HEK293 (cell line): ENCODE results near the gene ALAD.
"Not testable (repeated sequence)": the region's sequence is repeated elsewhere in the genome, so short reads cannot be mapped to it uniquely, and the experiment has no call there.

ENCODE experiments used
- CTCF ChIA-PET: fragments of 350-600 bp; formaldehyde crosslinking; extraction: SDS; loops from one replicate; lab custom pipeline; 2021; ENCODE audit warnings: antibody characterized with exemption; lab: Yijun Ruan, JAX
- POLR2A ChIA-PET: fragments of 300-600 bp; formaldehyde crosslinking; extraction: SDS; loops from one replicate; lab custom pipeline; 2020; ENCODE audit warnings: antibody characterized with exemption, inconsistent platforms; lab: Yijun Ruan, JAX
- H3K27ac ChIP-seq: fragments of 200-500 bp; sonication (Bioruptor generic); 2 replicates; pipeline ENCODE4 v1.5.1; 2014; ENCODE audit warnings: low read depth, low read length, control low read depth, inconsistent platforms; ENCODE audit errors: extremely low read depth
- H3K36me3 ChIP-seq, 2 experiments: fragments of 200-500 bp in 1 of 2; sonication (Bioruptor generic) in 1 of 2; 1 replicate in 1 of 2; 2 replicates in 1 of 2; pipeline ENCODE4 v1.5.1; 2014 to 2017; ENCODE audit warnings: inconsistent platforms in 2 of 2, low read length in 2 of 2; ENCODE audit not compliant: control insufficient read depth in 2 of 2, insufficient read depth in 1 of 2
- H3K4me1 ChIP-seq: fragments of 200-500 bp; sonication (Bioruptor generic); 2 replicates; pipeline ENCODE4 v1.5.1; 2014; ENCODE audit warnings: mild to moderate bottlenecking, low read length, inconsistent platforms; ENCODE audit not compliant: control insufficient read depth, insufficient read depth
- H3K4me3 ChIP-seq: 2 replicates; pipeline ENCODE4 v1.5.1; 2011; ENCODE audit warnings: low read depth, mild to moderate bottlenecking, control low read depth, low read length, moderate library complexity
- H3K9me3 ChIP-seq: fragments of 200-500 bp; sonication (Bioruptor generic); 2 replicates; pipeline ENCODE4 v1.5.1; 2014; ENCODE audit warnings: low read depth, low read length, inconsistent platforms; ENCODE audit not compliant: control insufficient read depth, insufficient read depth
- GLIS2 ChIP-seq: fragments of 450-650 bp; formaldehyde crosslinking; IDR thresholded peaks from 2 replicates; pipeline ENCODE4 v1.5.1; 2016; ENCODE audit warnings: missing biosample characterization, missing genetic modification characterization
- HOXC10 ChIP-seq: sonication (generic); formaldehyde crosslinking; IDR thresholded peaks from 2 replicates; pipeline ENCODE4 v1.8.1; 2023; ENCODE audit warnings: mild to moderate bottlenecking, missing genetic modification reagents
- TRIM28 ChIP-seq: IDR thresholded peaks from 2 replicates; pipeline ENCODE4 v1.6.1; 2011; ENCODE audit warnings: low read length, control low read depth, borderline replicate concordance
- ZBTB48 ChIP-seq: fragments of 450-650 bp; formaldehyde crosslinking; IDR thresholded peaks from 2 replicates; pipeline ENCODE4 v1.5.1; 2016; ENCODE audit warnings: missing biosample characterization, missing genetic modification characterization
- ZBTB7A ChIP-seq: fragments of 450-650 bp; formaldehyde crosslinking; IDR thresholded peaks from 2 replicates; pipeline ENCODE4 v1.5.1; 2016; ENCODE audit warnings: low read depth, missing biosample characterization, missing genetic modification characterization
- ZFP69B ChIP-seq: fragments of 450-650 bp; formaldehyde crosslinking; IDR thresholded peaks from 2 replicates; pipeline ENCODE4 v1.5.1; 2016; ENCODE audit warnings: missing biosample characterization, missing genetic modification characterization
- ZNF140 ChIP-seq: fragments of 450-650 bp; formaldehyde crosslinking; IDR thresholded peaks from 2 replicates; pipeline ENCODE4 v1.5.1; 2016; ENCODE audit warnings: missing biosample characterization, missing genetic modification characterization
- ZNF155 ChIP-seq: fragments of 450-650 bp; formaldehyde crosslinking; IDR thresholded peaks from 2 replicates; pipeline ENCODE4 v1.5.1; 2016; ENCODE audit warnings: missing biosample characterization, missing genetic modification characterization
- ZNF274 ChIP-seq, 2 experiments: fragments of 200-500 bp in 1 of 2; fragments of 450-650 bp in 1 of 2; sonication (Bioruptor generic) in 1 of 2; formaldehyde crosslinking in 1 of 2; IDR thresholded peaks; 2 replicates each; pipeline versions ENCODE4 v1.5.1 to v1.6.1; 2014 to 2016; ENCODE audit warnings: borderline replicate concordance in 1 of 2, inconsistent platforms in 1 of 2, low read length in 1 of 2, missing biosample characterization in 1 of 2, missing genetic modification characterization in 1 of 2
- ZNF311 ChIP-seq: fragments of 450-650 bp; formaldehyde crosslinking; IDR thresholded peaks from 2 replicates; pipeline ENCODE4 v1.5.1; 2017; ENCODE audit warnings: missing biosample characterization, missing genetic modification characterization, borderline replicate concordance
- ZNF426 ChIP-seq: fragments of 450-650 bp; formaldehyde crosslinking; IDR thresholded peaks from 2 replicates; pipeline ENCODE4 v1.5.1; 2017; ENCODE audit warnings: missing biosample characterization, missing genetic modification characterization, mild to moderate bottlenecking, inconsistent platforms, moderate library complexity
- ZNF521 ChIP-seq: fragments of 450-650 bp; formaldehyde crosslinking; IDR thresholded peaks from 2 replicates; pipeline ENCODE4 v1.5.1; 2017; ENCODE audit warnings: missing biosample characterization, mild to moderate bottlenecking, missing genetic modification characterization
- ZNF529 ChIP-seq: fragments of 450-650 bp; formaldehyde crosslinking; IDR thresholded peaks from 2 replicates; pipeline ENCODE4 v1.5.1; 2017; ENCODE audit warnings: missing genetic modification characterization, missing biosample characterization; ENCODE audit not compliant: insufficient replicate concordance
- ZNF548 ChIP-seq: fragments of 450-650 bp; formaldehyde crosslinking; IDR thresholded peaks from 2 replicates; pipeline ENCODE4 v1.5.1; 2016; ENCODE audit warnings: missing biosample characterization, missing genetic modification characterization
- ZNF561 ChIP-seq: fragments of 450-650 bp; IDR thresholded peaks from 2 replicates; pipeline ENCODE4 v1.5.1; 2018; ENCODE audit warnings: missing biosample characterization, missing genetic modification characterization, borderline replicate concordance
- ZNF658 ChIP-seq: fragments of 450-650 bp; formaldehyde crosslinking; IDR thresholded peaks from 2 replicates; pipeline ENCODE4; 2016; ENCODE audit warnings: missing biosample characterization, missing genetic modification characterization
- ZNF777 ChIP-seq: fragments of 450-650 bp; formaldehyde crosslinking; IDR thresholded peaks from 2 replicates; pipeline ENCODE4 v1.5.1; 2017; ENCODE audit warnings: missing biosample characterization, missing genetic modification characterization, borderline replicate concordance
- TF ChIP-seq, protein P1 (sequence below): fragments of 450-650 bp; formaldehyde crosslinking; IDR thresholded peaks from 2 replicates; pipeline ENCODE4 v1.5.1; 2016; ENCODE audit warnings: missing biosample characterization, missing genetic modification characterization
- TF ChIP-seq, protein P2 (sequence below): fragments of 450-650 bp; formaldehyde crosslinking; IDR thresholded peaks from 2 replicates; pipeline ENCODE4 v1.5.1; 2016; ENCODE audit warnings: missing biosample characterization, missing genetic modification characterization, low read depth
- TF ChIP-seq, protein P3 (sequence below): fragments of 450-650 bp; formaldehyde crosslinking; IDR thresholded peaks from 2 replicates; pipeline ENCODE4 v1.5.1; 2016; ENCODE audit warnings: missing biosample characterization, missing genetic modification characterization
- TF ChIP-seq, protein P4 (sequence below): fragments of 450-650 bp; formaldehyde crosslinking; IDR thresholded peaks from 2 replicates; pipeline ENCODE4 v1.5.1; 2017; ENCODE audit warnings: missing biosample characterization, missing genetic modification characterization

The ALAD gene

DNA sequence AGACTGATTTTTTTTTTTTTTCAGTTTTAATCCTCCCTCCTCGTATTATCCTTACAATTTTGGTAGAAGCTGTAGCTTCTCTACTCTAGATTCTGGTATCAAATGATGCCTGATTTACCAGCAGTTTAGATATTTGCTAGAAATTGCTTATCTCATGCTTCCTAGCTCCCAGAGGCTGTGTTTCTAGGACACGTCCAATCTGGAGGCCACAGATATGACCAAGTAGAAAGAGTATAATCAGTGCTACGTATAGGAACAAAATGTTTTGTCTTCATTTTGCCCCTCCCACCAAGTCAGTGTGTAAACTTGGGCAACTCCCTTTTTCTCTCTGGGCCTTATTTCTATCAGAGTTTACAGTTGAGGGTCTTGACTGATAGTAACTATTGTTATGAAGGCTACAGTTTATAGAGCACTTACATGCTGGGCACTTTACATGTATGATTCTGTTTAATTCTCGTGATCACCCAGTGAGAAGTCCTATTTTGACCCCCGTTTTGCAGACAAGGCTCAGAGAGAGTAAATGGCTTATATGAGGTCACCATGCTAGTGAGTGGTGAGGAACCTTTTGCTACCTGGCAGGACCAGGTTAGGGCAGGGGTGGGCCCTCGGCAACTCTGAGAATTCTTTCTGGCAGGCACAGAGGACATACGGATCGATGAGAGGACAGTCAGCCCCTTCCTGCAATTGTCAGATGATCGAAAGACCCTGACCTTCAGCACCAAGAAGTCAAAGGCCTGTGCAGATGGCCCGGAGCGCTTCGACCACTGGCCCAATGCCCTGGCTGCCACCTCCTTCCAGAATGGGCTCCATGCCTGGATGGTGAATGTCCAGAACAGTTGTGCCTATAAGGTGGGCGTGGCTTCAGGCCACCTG, 31.9 kb downstream of the ALAD start:
- Histone ChIP-seq H3K4me1 (no peaks in the 10 kb centered on the region), H3K9me3 (no peaks in the 10 kb centered on the region), H3K27ac (no peak overlapping the region), H3K36me3 (peaks cover 0 to 19% of the 10 kb centered on the region in 2 experiments; a peak in 1 of 3 replicates), H3K4me3 (no peak overlapping the region)
- CTCF ChIA-PET = interaction anchor here (0.7 to 1.2 kb wide), 2 partner anchors 131 to 222 kb away, joined by 3 to 4 read pairs; no protein-coding TSS in a partner anchor
- POLR2A ChIA-PET = no interaction called here
- TF ChIP-seq TRIM28 (no peak), ZNF521 (tag by site-specific recombination) (no peak), ZNF658 (tag by site-specific recombination) (no peak), ZNF274 (IDR thresholded peaks at IDR 0.05; ENCODE audit: low read length) (no peak), ZNF274 (tag by site-specific recombination; IDR thresholded peaks at IDR 0.05; ENCODE audit: borderline replicate concordance) (no peak), ZNF426 (tag by site-specific recombination) (no peak), ZBTB48 (no peak), HOXC10 (CRISPR knock-in tag) (no peak), GLIS2 (tag by site-specific recombination) (no peak), ZNF140 (tag by site-specific recombination) (no peak)
- TF ChIP-seq, protein P1, sequence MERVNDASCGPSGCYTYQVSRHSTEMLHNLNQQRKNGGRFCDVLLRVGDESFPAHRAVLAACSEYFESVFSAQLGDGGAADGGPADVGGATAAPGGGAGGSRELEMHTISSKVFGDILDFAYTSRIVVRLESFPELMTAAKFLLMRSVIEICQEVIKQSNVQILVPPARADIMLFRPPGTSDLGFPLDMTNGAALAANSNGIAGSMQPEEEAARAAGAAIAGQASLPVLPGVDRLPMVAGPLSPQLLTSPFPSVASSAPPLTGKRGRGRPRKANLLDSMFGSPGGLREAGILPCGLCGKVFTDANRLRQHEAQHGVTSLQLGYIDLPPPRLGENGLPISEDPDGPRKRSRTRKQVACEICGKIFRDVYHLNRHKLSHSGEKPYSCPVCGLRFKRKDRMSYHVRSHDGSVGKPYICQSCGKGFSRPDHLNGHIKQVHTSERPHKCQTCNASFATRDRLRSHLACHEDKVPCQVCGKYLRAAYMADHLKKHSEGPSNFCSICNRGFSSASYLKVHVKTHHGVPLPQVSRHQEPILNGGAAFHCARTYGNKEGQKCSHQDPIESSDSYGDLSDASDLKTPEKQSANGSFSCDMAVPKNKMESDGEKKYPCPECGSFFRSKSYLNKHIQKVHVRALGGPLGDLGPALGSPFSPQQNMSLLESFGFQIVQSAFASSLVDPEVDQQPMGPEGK (tag by site-specific recombination) = no peak
- TF ChIP-seq, protein P2, sequence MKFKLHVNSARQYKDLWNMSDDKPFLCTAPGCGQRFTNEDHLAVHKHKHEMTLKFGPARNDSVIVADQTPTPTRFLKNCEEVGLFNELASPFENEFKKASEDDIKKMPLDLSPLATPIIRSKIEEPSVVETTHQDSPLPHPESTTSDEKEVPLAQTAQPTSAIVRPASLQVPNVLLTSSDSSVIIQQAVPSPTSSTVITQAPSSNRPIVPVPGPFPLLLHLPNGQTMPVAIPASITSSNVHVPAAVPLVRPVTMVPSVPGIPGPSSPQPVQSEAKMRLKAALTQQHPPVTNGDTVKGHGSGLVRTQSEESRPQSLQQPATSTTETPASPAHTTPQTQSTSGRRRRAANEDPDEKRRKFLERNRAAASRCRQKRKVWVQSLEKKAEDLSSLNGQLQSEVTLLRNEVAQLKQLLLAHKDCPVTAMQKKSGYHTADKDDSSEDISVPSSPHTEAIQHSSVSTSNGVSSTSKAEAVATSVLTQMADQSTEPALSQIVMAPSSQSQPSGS (tag by site-specific recombination) = no peak

DNA sequence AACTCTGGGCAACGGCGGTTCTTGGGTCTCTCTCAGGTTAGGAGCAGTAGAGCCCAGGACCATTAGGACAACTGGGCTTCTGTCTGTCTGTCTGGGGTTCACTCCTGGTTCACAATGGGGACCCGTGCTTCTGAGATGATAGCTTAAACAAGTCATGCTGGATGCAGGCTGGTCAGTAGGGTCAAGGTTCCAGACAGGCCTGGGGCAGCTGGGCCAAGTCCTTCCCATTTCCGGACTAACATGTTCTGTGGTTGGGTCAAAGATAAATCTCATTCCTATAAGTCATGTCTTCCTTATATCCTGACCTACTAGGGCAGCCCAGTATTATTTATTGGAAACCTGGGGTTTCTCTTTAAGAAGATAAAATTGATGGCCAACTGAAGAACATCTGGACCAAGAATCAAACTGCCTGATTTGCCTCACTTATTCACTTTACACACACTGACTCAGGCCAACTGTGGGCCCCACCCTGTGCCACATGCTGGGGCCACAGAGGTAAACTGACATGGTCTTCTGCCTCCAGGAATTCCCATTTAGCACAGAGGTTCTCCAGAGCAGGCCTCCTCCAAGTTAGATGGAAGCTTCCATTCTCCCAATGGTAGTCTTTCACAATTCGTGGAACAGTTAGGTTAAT, 32.6 kb downstream of the ALAD start:
- POLR2A ChIA-PET = no interaction called here
- CTCF ChIA-PET = interaction anchor here (0.7 kb wide), 1 partner anchor 130 kb away, joined by 4 read pairs; no protein-coding TSS in a partner anchor
- Histone ChIP-seq H3K4me1 (no peaks in the 10 kb centered on the region), H3K27ac (no peak overlapping the region), H3K36me3 (peaks cover 0 to 11% of the 10 kb centered on the region in 2 experiments; a peak in 1 of 3 replicates), H3K4me3 (no peak overlapping the region), H3K9me3 (no peaks in the 10 kb centered on the region)
- no peak for TF ChIP-seq ZNF777 (tag by site-specific recombination)
- TF ChIP-seq ZNF155 (tag by site-specific recombination) = no peak
- TF ChIP-seq ZBTB7A (tag by site-specific recombination) = no peak
- TF ChIP-seq, protein P3, sequence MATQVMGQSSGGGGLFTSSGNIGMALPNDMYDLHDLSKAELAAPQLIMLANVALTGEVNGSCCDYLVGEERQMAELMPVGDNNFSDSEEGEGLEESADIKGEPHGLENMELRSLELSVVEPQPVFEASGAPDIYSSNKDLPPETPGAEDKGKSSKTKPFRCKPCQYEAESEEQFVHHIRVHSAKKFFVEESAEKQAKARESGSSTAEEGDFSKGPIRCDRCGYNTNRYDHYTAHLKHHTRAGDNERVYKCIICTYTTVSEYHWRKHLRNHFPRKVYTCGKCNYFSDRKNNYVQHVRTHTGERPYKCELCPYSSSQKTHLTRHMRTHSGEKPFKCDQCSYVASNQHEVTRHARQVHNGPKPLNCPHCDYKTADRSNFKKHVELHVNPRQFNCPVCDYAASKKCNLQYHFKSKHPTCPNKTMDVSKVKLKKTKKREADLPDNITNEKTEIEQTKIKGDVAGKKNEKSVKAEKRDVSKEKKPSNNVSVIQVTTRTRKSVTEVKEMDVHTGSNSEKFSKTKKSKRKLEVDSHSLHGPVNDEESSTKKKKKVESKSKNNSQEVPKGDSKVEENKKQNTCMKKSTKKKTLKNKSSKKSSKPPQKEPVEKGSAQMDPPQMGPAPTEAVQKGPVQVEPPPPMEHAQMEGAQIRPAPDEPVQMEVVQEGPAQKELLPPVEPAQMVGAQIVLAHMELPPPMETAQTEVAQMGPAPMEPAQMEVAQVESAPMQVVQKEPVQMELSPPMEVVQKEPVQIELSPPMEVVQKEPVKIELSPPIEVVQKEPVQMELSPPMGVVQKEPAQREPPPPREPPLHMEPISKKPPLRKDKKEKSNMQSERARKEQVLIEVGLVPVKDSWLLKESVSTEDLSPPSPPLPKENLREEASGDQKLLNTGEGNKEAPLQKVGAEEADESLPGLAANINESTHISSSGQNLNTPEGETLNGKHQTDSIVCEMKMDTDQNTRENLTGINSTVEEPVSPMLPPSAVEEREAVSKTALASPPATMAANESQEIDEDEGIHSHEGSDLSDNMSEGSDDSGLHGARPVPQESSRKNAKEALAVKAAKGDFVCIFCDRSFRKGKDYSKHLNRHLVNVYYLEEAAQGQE = no peak
- TF ChIP-seq, protein P4, sequence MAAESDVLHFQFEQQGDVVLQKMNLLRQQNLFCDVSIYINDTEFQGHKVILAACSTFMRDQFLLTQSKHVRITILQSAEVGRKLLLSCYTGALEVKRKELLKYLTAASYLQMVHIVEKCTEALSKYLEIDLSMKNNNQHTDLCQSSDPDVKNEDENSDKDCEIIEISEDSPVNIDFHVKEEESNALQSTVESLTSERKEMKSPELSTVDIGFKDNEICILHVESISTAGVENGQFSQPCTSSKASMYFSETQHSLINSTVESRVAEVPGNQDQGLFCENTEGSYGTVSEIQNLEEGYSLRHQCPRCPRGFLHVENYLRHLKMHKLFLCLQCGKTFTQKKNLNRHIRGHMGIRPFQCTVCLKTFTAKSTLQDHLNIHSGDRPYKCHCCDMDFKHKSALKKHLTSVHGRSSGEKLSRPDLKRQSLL (tag by site-specific recombination) = no peak
- TF ChIP-seq ZNF529 (tag by site-specific recombination) = no peak
- no peak for TF ChIP-seq ZNF311 (tag by site-specific recombination)
- TF ChIP-seq ZNF548 (tag by site-specific recombination) = no peak
- no peak for TF ChIP-seq ZFP69B (tag by site-specific recombination)
- no peak for TF ChIP-seq ZNF561

DNA sequence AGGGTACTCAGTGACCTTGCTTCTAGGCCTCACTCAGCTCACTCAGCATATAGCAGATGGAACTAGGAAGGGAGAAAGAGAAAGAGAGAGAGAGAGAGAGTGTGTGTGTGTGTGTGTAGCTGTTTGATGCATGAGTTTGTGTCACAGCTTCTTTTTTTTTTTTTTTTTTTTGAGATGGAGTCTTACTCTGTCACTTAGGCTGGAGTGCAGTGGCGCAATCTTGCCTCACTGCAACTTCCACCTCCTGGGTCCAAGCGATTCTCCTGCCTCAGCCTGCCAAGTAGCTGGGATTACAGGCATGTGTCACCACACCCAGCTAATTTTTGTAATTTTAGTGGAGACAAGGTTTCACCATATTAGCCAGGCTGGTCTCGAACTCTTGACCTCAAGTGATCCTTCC, 35.4 kb downstream of the ALAD start:
- CTCF ChIA-PET, H3K36me3 ChIP-seq, H3K9me3 ChIP-seq, H3K27ac ChIP-seq, H3K4me3 ChIP-seq, H3K4me1 ChIP-seq: not testable (repeated sequence)
- POLR2A ChIA-PET = interaction anchor here (0.7 to 1.9 kb wide), 3 partner anchors 25 to 144 kb away, joined by 4 to 10 read pairs (median 6); partner anchors contain the start of gene WDR31
